ENCODE measurements around the gene METTL1. TPM values are rescaled to one million over a fixed set of nuclear protein-coding genes. Genes with fewer than 3 reads are reported as not detected.
"Not testable (repeated sequence)": the region's sequence is repeated elsewhere in the genome, so short reads cannot be mapped to it uniquely, and the experiment has no call there.

METTL1 gene
- polyA plus RNA-seq, 1 donor from 2014 or later, result 15.9 TPM

GRCh38 chr12:57781244-57781643, 9.3 kb upstream of the METTL1 start:
- Mint-ChIP-seq H3K27me3 (no peaks in the 10 kb centered on the region), H3K27ac (peak overlapping the region in 1 of 3 donors; percentile 93), H3K36me3 (peaks cover 2% of the 10 kb centered on the region), H3K9me3 (no peaks in the 10 kb centered on the region), H3K4me3 (peak overlapping the region in 2 of 4 donors; percentile 18 to 96), H3K4me1 (peaks cover 11 to 20% (median 11%) of the 10 kb centered on the region in 3 donors)

GRCh38 chr12:57780284-57780897, 8.5 kb upstream of the METTL1 start:
- Mint-ChIP-seq H3K9me3 (no peaks in the 10 kb centered on the region), H3K27ac (peak overlapping the region in 2 of 3 donors; percentile 21 to 22), H3K4me3 (no peak overlapping the region), H3K36me3 (peaks cover 4% of the 10 kb centered on the region), H3K4me1 (peaks cover 11 to 20% (median 14%) of the 10 kb centered on the region in 3 donors), H3K27me3 (no peaks in the 10 kb centered on the region)

- H3K36me3 Mint-ChIP-seq, result peaks cover 4% of the 10 kb centered on the region
- H3K27me3 Mint-ChIP-seq, result no peaks in the 10 kb centered on the region
- H3K9me3 Mint-ChIP-seq, result no peaks in the 10 kb centered on the region
- H3K4me1 Mint-ChIP-seq, result peaks cover 11 to 20% (median 14%) of the 10 kb centered on the region in 3 donors
- H3K27ac Mint-ChIP-seq, result peak overlapping the region; percentile 21 to 59 (median 28)
- peak overlapping the region in 1 of 4 donors; percentile 9 for H3K4me3 Mint-ChIP-seq
Measured at GRCh38 chr12:57779736-57780135, 7.8 kb upstream of the METTL1 start.

- no peak overlapping the region for H3K4me3 Mint-ChIP-seq
- H3K9me3 Mint-ChIP-seq, result no peaks in the 10 kb centered on the region
- H3K27ac Mint-ChIP-seq, result no peak overlapping the region
- peaks cover 7 to 14% (median 7%) of the 10 kb centered on the region in 3 donors for H3K4me1 Mint-ChIP-seq
- H3K36me3 Mint-ChIP-seq, result peaks cover 6% of the 10 kb centered on the region
- H3K27me3 Mint-ChIP-seq, result no peaks in the 10 kb centered on the region
Measured at GRCh38 chr12:57777911-57778310, 6.0 kb upstream of the METTL1 start.

- H3K27ac Mint-ChIP-seq, result no peak overlapping the region
Measured at GRCh38 chr12:57777367-57777766, 5.5 kb upstream of the METTL1 start.

DNA sequence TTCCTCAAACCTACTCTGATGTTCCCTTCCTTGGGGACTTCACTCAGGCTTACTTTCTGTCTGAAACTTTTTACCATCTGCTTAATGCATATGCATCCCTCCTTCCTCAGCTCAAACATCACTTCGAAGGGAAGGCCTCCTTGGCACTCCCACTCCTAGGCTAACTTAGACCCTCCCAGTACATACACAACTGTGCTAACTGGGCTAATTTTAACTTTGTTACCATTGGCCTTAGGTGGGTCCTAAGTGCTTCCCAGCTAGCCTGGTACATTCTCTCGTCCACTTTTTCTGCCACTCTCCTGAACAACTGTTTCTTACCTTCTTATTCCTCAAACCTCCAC, 4.3 kb upstream of the METTL1 start:
- H3K27me3 Mint-ChIP-seq, result peaks cover 3% of the 10 kb centered on the region
- H3K4me3 Mint-ChIP-seq, result peak overlapping the region in 2 of 4 donors; percentile 29 to 67
- H3K9me3 Mint-ChIP-seq, result no peaks in the 10 kb centered on the region
- peaks cover 7 to 13% (median 9%) of the 10 kb centered on the region in 3 donors for H3K4me1 Mint-ChIP-seq
- H3K36me3 Mint-ChIP-seq, result peaks cover 6% of the 10 kb centered on the region
- H3K27ac Mint-ChIP-seq, result peak overlapping the region in 1 of 3 donors; percentile 54

More at GRCh38 chr12:57777367-57777766, 5.5 kb upstream of the METTL1 start:
- H3K36me3 Mint-ChIP-seq, result peaks cover 6% of the 10 kb centered on the region
- no peaks in the 10 kb centered on the region for H3K9me3 Mint-ChIP-seq
- H3K27me3 Mint-ChIP-seq, result no peaks in the 10 kb centered on the region
- H3K4me1 Mint-ChIP-seq, result peaks cover 2 to 11% (median 7%) of the 10 kb centered on the region in 3 donors
- peak overlapping the region in 1 of 4 donors; percentile 74 for H3K4me3 Mint-ChIP-seq

- peaks cover 7 to 15% (median 10%) of the 10 kb centered on the region in 3 donors for H3K4me1 Mint-ChIP-seq
- H3K36me3 Mint-ChIP-seq, result peaks cover 6% of the 10 kb centered on the region
- peak overlapping the region in 3 of 4 donors; percentile 23 to 67 (median 25) for H3K4me3 Mint-ChIP-seq
- no peaks in the 10 kb centered on the region for H3K9me3 Mint-ChIP-seq
- peaks cover 3% of the 10 kb centered on the region for H3K27me3 Mint-ChIP-seq
- H3K27ac Mint-ChIP-seq, result peak overlapping the region in 2 of 3 donors; percentile 31 to 54
Measured at GRCh38 chr12:57775563-57776246, 3.8 kb upstream of the METTL1 start.

GRCh38 chr12:57775044-57775443, 3.1 kb upstream of the METTL1 start:
- Mint-ChIP-seq H3K4me1 (peaks cover 7 to 15% (median 10%) of the 10 kb centered on the region in 3 donors), H3K4me3 (peak overlapping the region in 1 of 4 donors; percentile 67), H3K27ac (peak overlapping the region in 1 of 3 donors; percentile 31), H3K36me3 (peaks cover 6% of the 10 kb centered on the region), H3K27me3 (peaks cover 3% of the 10 kb centered on the region), H3K9me3 (no peaks in the 10 kb centered on the region)

- H3K27me3 Mint-ChIP-seq, H3K27ac Mint-ChIP-seq, H3K9me3 Mint-ChIP-seq, H3K36me3 Mint-ChIP-seq: not testable (repeated sequence)
- Mint-ChIP-seq H3K4me1 (peaks cover 7 to 15% (median 10%) of the 10 kb centered on the region in 3 donors), H3K4me3 (peak overlapping the region in 1 of 4 donors; percentile 70)
Measured at GRCh38 chr12:57774634-57775033, 2.7 kb upstream of the METTL1 start.

DNA sequence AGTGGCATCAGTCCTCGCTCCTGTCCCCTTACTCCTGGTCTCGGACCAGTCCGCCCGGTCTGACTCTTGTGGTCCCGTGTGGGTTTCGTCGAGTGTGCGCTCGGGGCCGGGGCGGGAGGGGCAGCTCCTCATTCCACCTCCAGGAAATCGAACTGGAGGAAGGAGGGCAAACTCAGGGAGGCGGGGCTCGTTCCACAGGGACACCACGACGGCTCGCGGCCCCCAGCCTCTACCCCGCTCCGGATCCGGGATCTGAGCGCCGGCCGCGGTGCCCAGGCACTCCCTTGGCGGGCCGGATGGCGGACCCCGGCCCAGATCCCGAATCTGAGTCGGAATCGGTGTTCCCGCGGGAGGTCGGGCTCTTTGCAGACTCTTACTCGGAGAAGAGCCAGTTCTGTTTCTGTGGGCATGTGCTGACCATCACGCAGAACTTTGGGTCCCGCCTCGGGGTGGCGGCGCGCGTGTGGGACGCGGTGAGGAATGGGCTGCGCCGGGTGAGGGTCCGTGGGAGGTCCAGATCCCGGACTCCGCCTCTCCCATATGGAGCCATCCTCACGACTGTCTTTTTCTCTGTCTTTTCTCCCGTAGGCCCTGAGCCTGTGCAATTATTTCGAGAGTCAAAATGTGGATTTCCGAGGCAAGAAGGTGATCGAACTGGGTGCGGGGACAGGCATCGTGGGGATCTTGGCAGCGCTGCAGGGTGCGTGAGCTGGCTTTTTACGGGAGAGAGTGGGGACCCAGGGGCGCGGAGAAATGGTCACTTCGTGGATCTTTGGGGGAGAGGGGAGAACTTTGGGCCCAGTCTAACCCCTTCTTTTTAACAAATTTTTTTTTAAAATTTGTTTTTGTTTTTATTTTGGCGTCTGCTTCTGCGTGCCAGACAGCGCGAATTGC, 771 bp upstream of the METTL1 start, which contains the start of gene EEF1AKMT3:
EEF1AKMT3 (plus strand) TSS at position 186 of the 894 bp plus-strand sequence; CDS start at position 297, 111 bp downstream.
- Mint-ChIP-seq H3K4me3 (peak within 1 kb of the TSS; percentile 97 to 100 (median 99)), H3K27ac (peak within 1 kb of the TSS; percentile 94 to 97 (median 96)), H3K27me3 (peaks cover 3% of the 10 kb centered on the region), H3K36me3 (peaks cover 7% of the 10 kb centered on the region), H3K4me1 (peaks cover 7 to 15% (median 10%) of the 10 kb centered on the region in 3 donors), H3K9me3 (no peaks in the 10 kb centered on the region)

DNA sequence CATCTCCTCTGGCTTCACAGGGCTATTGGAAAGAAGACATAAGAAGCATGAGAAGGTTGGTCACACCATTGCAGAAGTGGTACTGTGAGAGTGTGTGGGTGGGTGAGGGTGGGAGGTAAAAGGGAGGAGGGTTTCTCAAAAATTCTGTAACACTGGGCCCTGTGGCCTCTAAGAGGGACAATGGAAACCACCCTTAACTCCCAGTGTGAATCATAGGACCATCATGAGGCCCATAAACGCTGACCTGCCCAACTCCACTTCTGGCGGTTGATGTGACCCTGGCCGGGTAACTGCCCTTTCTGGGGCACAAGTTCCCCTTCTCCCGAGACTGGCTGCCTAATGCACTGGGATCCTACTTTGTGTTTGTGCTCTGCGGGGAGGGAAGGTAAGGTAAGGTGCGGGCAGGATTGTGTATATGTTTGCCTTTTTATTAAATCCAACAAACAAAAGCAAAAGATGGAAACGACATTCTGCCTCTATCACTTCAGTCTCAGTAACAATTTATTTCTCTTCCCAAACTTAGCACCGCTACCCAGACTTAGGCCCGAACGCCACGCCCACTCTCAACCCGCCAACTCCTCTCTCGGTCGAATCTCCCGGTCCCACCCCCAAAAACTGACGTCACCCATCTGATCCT, 551 bp downstream of the METTL1 start:
- Mint-ChIP-seq H3K4me3 (peak overlapping the region; percentile 97 to 100 (median 99)), H3K9me3 (no peaks in the 10 kb centered on the region), H3K27me3 (peaks cover 8% of the 10 kb centered on the region), H3K4me1 (peaks cover 12 to 19% (median 14%) of the 10 kb centered on the region in 3 donors), H3K36me3 (peaks cover 7% of the 10 kb centered on the region), H3K27ac (peak overlapping the region; percentile 94 to 97 (median 96))

- Mint-ChIP-seq H3K36me3 (peaks cover 5% of the 10 kb centered on the region), H3K27ac (peak overlapping the region in 1 of 3 donors; percentile 97)
Measured at GRCh38 chr12:57770734-57771133, 1.2 kb downstream of the METTL1 start.

GRCh38 chr12:57769594-57769993, 2.3 kb downstream of the METTL1 start:
- H3K27ac Mint-ChIP-seq, result no peak overlapping the region
- H3K4me1 Mint-ChIP-seq, result peaks cover 15 to 22% (median 21%) of the 10 kb centered on the region in 3 donors
- no peaks in the 10 kb centered on the region for H3K9me3 Mint-ChIP-seq
- H3K4me3 Mint-ChIP-seq, result peak overlapping the region in 2 of 4 donors; percentile 37 to 86
- H3K36me3 Mint-ChIP-seq, result peaks cover 5% of the 10 kb centered on the region
- peaks cover 23% of the 10 kb centered on the region for H3K27me3 Mint-ChIP-seq

More at GRCh38 chr12:57770734-57771133, 1.2 kb downstream of the METTL1 start:
- no peaks in the 10 kb centered on the region for H3K9me3 Mint-ChIP-seq
- peaks cover 15 to 18% (median 17%) of the 10 kb centered on the region in 3 donors for H3K4me1 Mint-ChIP-seq
- peaks cover 12% of the 10 kb centered on the region for H3K27me3 Mint-ChIP-seq
- H3K4me3 Mint-ChIP-seq, result peak overlapping the region; percentile 37 to 86 (median 70)

GRCh38 chr12:57767876-57768275, 4.0 kb downstream of the METTL1 start:
- H3K36me3 Mint-ChIP-seq, result peaks cover 3% of the 10 kb centered on the region
- peaks cover 31% of the 10 kb centered on the region for H3K27me3 Mint-ChIP-seq
- H3K27ac Mint-ChIP-seq, result no peak overlapping the region
- H3K4me3 Mint-ChIP-seq, result peak overlapping the region in 1 of 4 donors; percentile 63
- peaks cover 23 to 25% (median 23%) of the 10 kb centered on the region in 3 donors for H3K4me1 Mint-ChIP-seq
- H3K9me3 Mint-ChIP-seq, result no peaks in the 10 kb centered on the region

Measured in IgD-negative memory B cell (primary cell).